PFSK-1 (cell line): ENCODE measurements around the gene RAB7A.

Source experiments
- POLR2AphosphoS5 ChIP-seq: IDR thresholded peaks from 2 replicates; pipeline ENCODE4 v1.6.1; 2012; ENCODE audit warnings: low read depth, mild to moderate bottlenecking, control low read depth, low read length, moderate library complexity
- REST ChIP-seq, 2 experiments: IDR thresholded peaks; 2 replicates each; pipeline versions ENCODE4 v1.6.1 to v1.8.0; 2011 to 2012; ENCODE audit warnings: low read depth in 2 of 2, low read length in 2 of 2, control low read depth in 1 of 2, inconsistent platforms in 1 of 2, mild to moderate bottlenecking in 1 of 2, moderate library complexity in 1 of 2; ENCODE audit not compliant: insufficient read depth in 1 of 2

- TF ChIP-seq REST (IDR thresholded peaks at IDR 0.05; ENCODE audit: insufficient read depth in 1 of 2, low read depth in 2 of 2, low read length in 2 of 2), result no peak
- TF ChIP-seq POLR2AphosphoS5, result no peak
Measured at GRCh38 chr3:128823631-128824030, 97.6 kb downstream of the RAB7A start.
